OCI-LY1 (cell line): ENCODE measurements around the gene TEC.
"Not testable (repeated sequence)": the region's sequence is repeated elsewhere in the genome, so short reads cannot be mapped to it uniquely, and the experiment has no call there.

Source experiments
- CTCF ChIP-seq: fragments of 200-600 bp; sonication (generic), shearing (Covaris generic); IDR thresholded peaks from 2 replicates; pipeline ENCODE4 v1.5.1; 2017; ENCODE audit warnings: mild to moderate bottlenecking, antibody characterized with exemption, low read length, moderate library complexity, mixed read lengths
- EZH2 ChIP-seq: fragments of 200-600 bp; sonication (generic), shearing (Covaris generic); IDR thresholded peaks from 2 replicates; pipeline ENCODE4 v1.8.0; 2017; ENCODE audit warnings: borderline replicate concordance, mixed run types, mild to moderate bottlenecking, antibody characterized with exemption, low read length, moderate library complexity, mixed read lengths

GRCh38 chr4:48187066-48187465 lies 82.6 kb downstream of the TEC start:
- not testable (repeated sequence) for TF ChIP-seq CTCF, EZH2
